CD14-positive monocyte (primary cell): ENCODE data around the gene MCF2L2. TPM values are rescaled to one million over a fixed set of nuclear protein-coding genes. Genes with fewer than 3 reads are reported as not detected.

Source experiments
- DNase-seq, 3 donors: peaks; one replicate each; pipeline ENCODE4 v3.0.0-alpha.2; 2011 to 2022
- H2AFZ ChIP-seq: 2 replicates; pipeline ENCODE4 v1.6.0; 2012; ENCODE audit warnings: mild to moderate bottlenecking, low read depth, low read length, inconsistent platforms; ENCODE audit not compliant: insufficient read depth, poor library complexity, severe bottlenecking
- H3K27ac ChIP-seq, 2 donors: 1 replicate in 1 of 2; 2 replicates in 1 of 2; pipeline ENCODE4 v1.5.1; 2012 to 2013; ENCODE audit warnings: low read length in 2 of 2, control low read depth in 1 of 2, inconsistent platforms in 1 of 2, low read depth in 1 of 2, mild to moderate bottlenecking in 1 of 2
- H3K27me3 ChIP-seq, 2 donors: one replicate each; pipeline versions ENCODE4 v1.6.0 to v1.6.1; 2011 to 2013; ENCODE audit warnings: low read length in 2 of 2; ENCODE audit not compliant: control insufficient read depth in 2 of 2, insufficient read depth in 2 of 2
- H3K36me3 ChIP-seq, 2 donors: replicated peaks in 1 of 2; 1 replicate in 1 of 2; 2 replicates in 1 of 2; pipeline versions ENCODE4 v1.5.1 to v1.6.1; 2012 to 2013; ENCODE audit warnings: low read length in 2 of 2, control low read depth in 1 of 2, inconsistent platforms in 1 of 2, mild to moderate bottlenecking in 1 of 2; ENCODE audit not compliant: insufficient read depth in 2 of 2, control insufficient read depth in 1 of 2
- H3K4me1 ChIP-seq, 2 donors: 1 replicate in 1 of 2; 2 replicates in 1 of 2; pipeline versions ENCODE4 v1.5.1 to v1.6.1; 2012 to 2013; ENCODE audit warnings: low read length in 2 of 2, control low read depth in 1 of 2, inconsistent platforms in 1 of 2, mild to moderate bottlenecking in 1 of 2, moderate library complexity in 1 of 2; ENCODE audit not compliant: insufficient read depth in 2 of 2, control insufficient read depth in 1 of 2
- H3K4me2 ChIP-seq: replicated peaks from 2 replicates; pipeline ENCODE3; 2012; ENCODE audit warnings: low read length, moderate library complexity, mild to moderate bottlenecking; ENCODE audit not compliant: poor library complexity, severe bottlenecking; ENCODE audit errors: extremely low read depth
- H3K4me3 ChIP-seq, 3 experiments: fragments of 200-600 bp in 1 of 3; sonication (generic) in 1 of 3; replicated peaks in 1 of 3; 1 replicate in 2 of 3; 2 replicates in 1 of 3; pipeline ENCODE4 v1.5.1; 2011 to 2013; ENCODE audit warnings: low read length in 3 of 3, mild to moderate bottlenecking in 3 of 3, control low read depth in 2 of 3, low read depth in 2 of 3, inconsistent platforms in 1 of 3, moderate library complexity in 1 of 3
- H3K79me2 ChIP-seq: 2 replicates; pipeline ENCODE4 v1.6.0; 2012; ENCODE audit warnings: mild to moderate bottlenecking, control low read depth, inconsistent platforms, low read length, moderate library complexity; ENCODE audit not compliant: insufficient read depth
- H3K9ac ChIP-seq: 2 replicates; pipeline ENCODE4 v1.6.0; 2017; ENCODE audit warnings: low read length, mild to moderate bottlenecking; ENCODE audit not compliant: insufficient read depth, poor library complexity, severe bottlenecking
- H3K9me3 ChIP-seq, 2 donors: replicated peaks in 1 of 2; 1 replicate in 1 of 2; 2 replicates in 1 of 2; pipeline versions ENCODE4 v1.5.1 to v1.6.1; 2012 to 2013; ENCODE audit warnings: low read length in 2 of 2, control low read depth in 1 of 2; ENCODE audit not compliant: control insufficient read depth in 1 of 2, insufficient read depth in 1 of 2
- H4K20me1 ChIP-seq: 2 replicates; pipeline ENCODE4 v1.6.0; 2012; ENCODE audit warnings: mild to moderate bottlenecking, low read length, control low read depth, moderate library complexity; ENCODE audit not compliant: insufficient read depth
- H3K27ac Mint-ChIP-seq, 7 donors: one replicate each; pipeline ENCODE4 v1.8.0; 2020; ENCODE audit warnings: mild to moderate bottlenecking in 7 of 7, mixed read lengths in 7 of 7, moderate library complexity in 6 of 7, inconsistent platforms in 2 of 7
- H3K27me3 Mint-ChIP-seq, 3 donors: one replicate each; pipeline ENCODE4 v1.8.0; 2021 to 2022; ENCODE audit warnings: low read depth in 3 of 3, mild to moderate bottlenecking in 3 of 3, mixed read lengths in 3 of 3, moderate library complexity in 3 of 3, inconsistent platforms in 1 of 3
- H3K36me3 Mint-ChIP-seq, 2 donors: one replicate each; pipeline ENCODE4 v1.8.0; 2020; ENCODE audit warnings: mixed read lengths in 2 of 2, inconsistent platforms in 1 of 2, mild to moderate bottlenecking in 1 of 2
- H3K4me1 Mint-ChIP-seq: one replicate; pipeline ENCODE4 v1.8.0; 2020; ENCODE audit warnings: mild to moderate bottlenecking, mixed read lengths
- H3K4me3 Mint-ChIP-seq, 2 donors: one replicate each; pipeline ENCODE4 v1.8.0; 2020; ENCODE audit warnings: mild to moderate bottlenecking in 2 of 2, mixed read lengths in 2 of 2, moderate library complexity in 1 of 2
- H3K9me3 Mint-ChIP-seq, 7 donors: one replicate each; pipeline ENCODE4 v1.8.0; 2020 to 2022; ENCODE audit warnings: mixed read lengths in 7 of 7, mild to moderate bottlenecking in 6 of 7, moderate library complexity in 6 of 7, inconsistent platforms in 2 of 7
- WGBS: methylation state at CpG from one replicate; pipeline ENCODE4 v1.1.5; 2013; ENCODE audit warnings: missing lambda C conversion rate; ENCODE audit not compliant: insufficient coverage; 5-methylcytosine and 5-hydroxymethylcytosine counted together
- intact Hi-C, 2 donors: fragments of 100-400 bp; cut with micrococcal nuclease; formaldehyde crosslinking; loops; one replicate each; pipeline versions ENCODE4 v1.15.0 to v1.15.1; 2023
- polyA plus RNA-seq, 3 donors: library from polyadenylated mRNA; depleted of rRNA in 1 of 3; unstranded in 2 of 3; stranded (reverse) in 1 of 3; fragments of 300-500 nt in 2 of 3; fragments of >200 nt in 1 of 3; fragmentation: Illumina TruSeq in 2 of 3; gene quantifications; 1 replicate in 2 of 3; 2 replicates in 1 of 3; pipeline ENCODE4 v1.2.3, GENCODE V29; 2012 to 2021
- TF ChIP-seq, protein P1 (sequence below): fragments of 200-600 bp; IDR thresholded peaks from one replicate; pipeline ENCODE4 v1.8.0; 2022; ENCODE audit warnings: antibody characterized with exemption, mild to moderate bottlenecking

Gene MCF2L2
- polyA plus RNA-seq, 3 donors: 0.01 to 0.13 TPM; not detected in 1

GRCh38 chr3:183181606-183182005 is 246.8 kb downstream of the MCF2L2 start:
- Histone ChIP-seq H3K36me3 (no peaks in the 10 kb centered on the region), H3K27ac (no peak overlapping the region), H3K79me2 (no peaks in the 10 kb centered on the region), H3K4me2 (no peak overlapping the region), H3K4me3 (no peak overlapping the region), H3K4me1 (peaks cover 32 to 34% of the 10 kb centered on the region in 2 donors), H3K27me3 (peaks cover 18 to 44% of the 10 kb centered on the region in 2 donors), H3K9ac (no peak overlapping the region), H3K9me3 (no peaks in the 10 kb centered on the region), H4K20me1 (no peaks in the 10 kb centered on the region), H2AFZ (no peak overlapping the region)
- intact Hi-C loops: loop anchor here (5.0 kb wide), 1 partner anchor 59 kb away; no protein-coding TSS in a partner anchor
- peaks cover 41 to 52% (median 51%) of the 10 kb centered on the region in 3 donors for H3K27me3 Mint-ChIP-seq
- 87% methylated on average over 5 of the region's 5 CpGs for WGBS
- H3K9me3 Mint-ChIP-seq: peaks cover 0 to 13% (median 0%) of the 10 kb centered on the region in 7 donors
- peaks cover 31% of the 10 kb centered on the region for H3K4me1 Mint-ChIP-seq
- DNase-seq: no peak
- peak overlapping the region in 1 of 7 donors; percentile 25 for H3K27ac Mint-ChIP-seq
- TF ChIP-seq, protein P1, sequence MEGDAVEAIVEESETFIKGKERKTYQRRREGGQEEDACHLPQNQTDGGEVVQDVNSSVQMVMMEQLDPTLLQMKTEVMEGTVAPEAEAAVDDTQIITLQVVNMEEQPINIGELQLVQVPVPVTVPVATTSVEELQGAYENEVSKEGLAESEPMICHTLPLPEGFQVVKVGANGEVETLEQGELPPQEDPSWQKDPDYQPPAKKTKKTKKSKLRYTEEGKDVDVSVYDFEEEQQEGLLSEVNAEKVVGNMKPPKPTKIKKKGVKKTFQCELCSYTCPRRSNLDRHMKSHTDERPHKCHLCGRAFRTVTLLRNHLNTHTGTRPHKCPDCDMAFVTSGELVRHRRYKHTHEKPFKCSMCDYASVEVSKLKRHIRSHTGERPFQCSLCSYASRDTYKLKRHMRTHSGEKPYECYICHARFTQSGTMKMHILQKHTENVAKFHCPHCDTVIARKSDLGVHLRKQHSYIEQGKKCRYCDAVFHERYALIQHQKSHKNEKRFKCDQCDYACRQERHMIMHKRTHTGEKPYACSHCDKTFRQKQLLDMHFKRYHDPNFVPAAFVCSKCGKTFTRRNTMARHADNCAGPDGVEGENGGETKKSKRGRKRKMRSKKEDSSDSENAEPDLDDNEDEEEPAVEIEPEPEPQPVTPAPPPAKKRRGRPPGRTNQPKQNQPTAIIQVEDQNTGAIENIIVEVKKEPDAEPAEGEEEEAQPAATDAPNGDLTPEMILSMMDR: no peak
- H3K4me3 Mint-ChIP-seq: no peak overlapping the region
- no peaks in the 10 kb centered on the region for H3K36me3 Mint-ChIP-seq

DNA sequence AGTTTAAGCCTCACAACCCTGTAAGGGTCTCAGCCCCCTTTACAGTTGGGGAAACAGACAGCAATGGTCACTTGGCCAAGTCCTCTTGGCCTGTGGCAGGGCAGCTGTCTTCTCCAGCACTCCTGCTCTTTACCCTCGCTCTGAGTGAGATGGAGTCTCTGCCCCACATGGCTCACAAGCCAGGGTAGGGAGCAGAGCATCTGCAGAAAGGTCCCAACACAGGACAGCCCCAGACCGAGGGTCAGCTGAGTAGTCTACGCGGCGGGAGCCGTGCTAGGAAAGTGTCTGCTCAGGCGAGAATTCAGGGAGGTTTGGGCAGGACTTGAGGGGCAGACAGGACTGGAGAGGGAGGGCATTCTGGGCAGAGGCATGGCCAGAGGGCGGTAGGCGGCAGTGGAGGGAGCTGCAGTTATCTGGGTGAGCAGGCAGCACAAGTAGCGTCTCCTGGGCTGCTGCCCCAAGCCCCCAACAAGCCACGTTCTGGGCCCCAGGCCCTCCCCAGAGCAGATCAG is 247.6 kb downstream of the MCF2L2 start:
- no peak overlapping the region for H3K4me2 ChIP-seq
- H4K20me1 ChIP-seq: no peaks in the 10 kb centered on the region
- peak overlapping the region in 1 of 2 donors; percentile 94 for H3K4me3 Mint-ChIP-seq
- no peak overlapping the region for H3K9ac ChIP-seq
- H3K27ac ChIP-seq: no peak overlapping the region
- H3K36me3 ChIP-seq: no peaks in the 10 kb centered on the region
- peak overlapping the region in 2 of 7 donors; percentile 42 to 71 for H3K27ac Mint-ChIP-seq
- H3K27me3 ChIP-seq: peaks cover 18 to 48% of the 10 kb centered on the region in 2 donors
- H3K4me1 Mint-ChIP-seq: peaks cover 28% of the 10 kb centered on the region
- peaks cover 0 to 13% (median 0%) of the 10 kb centered on the region in 7 donors for H3K9me3 Mint-ChIP-seq
- H3K4me1 ChIP-seq: peaks cover 29 to 31% of the 10 kb centered on the region in 2 donors
- H3K4me3 ChIP-seq: no peak overlapping the region
- TF ChIP-seq, protein P1: no peak
- H2AFZ ChIP-seq: no peak overlapping the region
- H3K9me3 ChIP-seq: no peaks in the 10 kb centered on the region
- WGBS: 91% methylated on average over 11 of the region's 11 CpGs
- no peaks in the 10 kb centered on the region for H3K79me2 ChIP-seq
- no peaks in the 10 kb centered on the region for H3K36me3 Mint-ChIP-seq
- DNase-seq: no peak
- intact Hi-C loops: loop anchor here (5.0 kb wide), 1 partner anchor 59 kb away; no protein-coding TSS in a partner anchor
- H3K27me3 Mint-ChIP-seq: peaks cover 46 to 58% (median 55%) of the 10 kb centered on the region in 3 donors
